NT2/D1 (cell line): Measurements from ENCODE around the gene MYO5A.

Experiments used
- YY1 ChIP-seq: IDR thresholded peaks from 2 replicates; pipeline ENCODE4 v1.6.1; 2011; ENCODE audit not compliant: insufficient read length, insufficient read depth
- ZNF274 ChIP-seq: IDR thresholded peaks from 2 replicates; pipeline ENCODE4 v1.6.1; 2011; ENCODE audit warnings: mild to moderate bottlenecking, low read depth, low read length

DNA sequence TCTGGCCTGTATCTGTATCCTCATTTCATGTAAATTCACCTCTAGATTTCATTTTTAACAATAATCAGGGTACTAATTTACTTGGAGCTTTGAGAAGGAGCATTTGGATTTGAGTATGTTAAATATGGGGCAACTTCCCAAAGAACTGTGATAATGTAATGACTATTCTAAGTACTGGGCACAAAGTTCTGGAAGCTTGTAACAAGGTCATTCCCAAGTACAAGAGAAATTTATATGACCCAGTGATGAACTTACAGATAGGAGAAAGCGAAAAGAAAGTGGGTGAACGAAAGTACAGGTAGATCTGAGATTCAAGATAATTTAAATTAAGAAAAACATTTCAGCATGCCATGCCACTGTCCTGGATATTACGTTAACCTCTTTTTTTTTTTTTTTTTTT is 93.8 kb downstream of the MYO5A start:
- no peak for TF ChIP-seq ZNF274
- TF ChIP-seq YY1 = no peak
